ENCODE data around the gene MLF2. TPM values are rescaled to one million over a fixed set of nuclear protein-coding genes. Genes with fewer than 3 reads are reported as not detected.

The MLF2 gene
- total RNA-seq, 1 experiment from 2014 or later = 278 TPM

Other genes starting within 250 kb of the MLF2 start
- 6,702 and 8,157 TPM in 2 replicates for gene GAPDH, start 218.6 kb downstream of the MLF2 start, total RNA-seq (2014; rRNA removed; shearing (Covaris generic))
- gene IFFO1, start 197.1 kb downstream of the MLF2 start, total RNA-seq (2014; rRNA removed; shearing (Covaris generic)) = 5.4 and 13.4 TPM in 2 replicates
- 29.8 and 47.0 TPM in 2 replicates for gene NOP2, start 184.8 kb downstream of the MLF2 start, total RNA-seq (2014; rRNA removed; shearing (Covaris generic))
- gene CHD4, start 145.8 kb downstream of the MLF2 start, total RNA-seq (2014; rRNA removed; shearing (Covaris generic)) = 131 and 207 TPM in 2 replicates
- 0.27 TPM in 1 of 2 replicates, not detected in the other for gene LPAR5, start 117.2 kb downstream of the MLF2 start, total RNA-seq (2014; rRNA removed; shearing (Covaris generic))
- gene ACRBP, start 105.7 kb downstream of the MLF2 start, total RNA-seq (2014; rRNA removed; shearing (Covaris generic)) = not detected in 2 replicates
- gene ING4, start 90.0 kb downstream of the MLF2 start, total RNA-seq (2014; rRNA removed; shearing (Covaris generic)) = 19.3 and 37.8 TPM in 2 replicates
- 18.1 and 25.0 TPM in 2 replicates for gene ZNF384, start 63.8 kb downstream of the MLF2 start, total RNA-seq (2014; rRNA removed; shearing (Covaris generic))
- gene PIANP, start 52.3 kb downstream of the MLF2 start, total RNA-seq (2014; rRNA removed; shearing (Covaris generic)) = 0.12 TPM in 1 of 2 replicates, not detected in the other
- gene COPS7A, start 29.1 kb downstream of the MLF2 start, total RNA-seq (2014; rRNA removed; shearing (Covaris generic)) = 60.2 and 66.0 TPM in 2 replicates
- gene PTMS, start 13.2 kb upstream of the MLF2 start, total RNA-seq (2014; rRNA removed; shearing (Covaris generic)) = 136 and 216 TPM in 2 replicates
- gene LAG3, start 19.4 kb upstream of the MLF2 start, total RNA-seq (2014; rRNA removed; shearing (Covaris generic)) = not detected in 2 replicates
- not detected in 2 replicates for gene CD4, start 36.4 kb upstream of the MLF2 start, total RNA-seq (2014; rRNA removed; shearing (Covaris generic))
- 2.1 TPM in 1 of 2 replicates, not detected in the other for gene GPR162, start 68.7 kb upstream of the MLF2 start, total RNA-seq (2014; rRNA removed; shearing (Covaris generic))
- gene P3H3, start 75.3 kb upstream of the MLF2 start, total RNA-seq (2014; rRNA removed; shearing (Covaris generic)) = 18.8 and 34.4 TPM in 2 replicates
- gene GNB3, start 87.8 kb upstream of the MLF2 start, total RNA-seq (2014; rRNA removed; shearing (Covaris generic)) = 0.57 TPM in 1 of 2 replicates, not detected in the other
- gene CDCA3, start 98.1 kb upstream of the MLF2 start, total RNA-seq (2014; rRNA removed; shearing (Covaris generic)) = 123 and 126 TPM in 2 replicates
- gene USP5, start 99.0 kb upstream of the MLF2 start, total RNA-seq (2014; rRNA removed; shearing (Covaris generic)) = 47.3 and 79.3 TPM in 2 replicates
- 1,942 and 2,129 TPM in 2 replicates for gene TPI1, start 114.4 kb upstream of the MLF2 start, total RNA-seq (2014; rRNA removed; shearing (Covaris generic))
- gene SPSB2, start 120.2 kb upstream of the MLF2 start, total RNA-seq (2014; rRNA removed; shearing (Covaris generic)) = 6.1 and 7.7 TPM in 2 replicates
- 3.6 and 11.0 TPM in 2 replicates for gene LRRC23, start 151.7 kb upstream of the MLF2 start, total RNA-seq (2014; rRNA removed; shearing (Covaris generic))
- 29.1 and 30.0 TPM in 2 replicates for gene ENO2, start 161.4 kb upstream of the MLF2 start, total RNA-seq (2014; rRNA removed; shearing (Covaris generic))
- 3.9 and 25.0 TPM in 2 replicates for gene ATN1, start 174.8 kb upstream of the MLF2 start, total RNA-seq (2014; rRNA removed; shearing (Covaris generic))
- not detected in 2 replicates for gene RNU7-1, start 190.7 kb upstream of the MLF2 start, total RNA-seq (2014; rRNA removed; shearing (Covaris generic))
- 192 and 242 TPM in 2 replicates for gene C12orf57, start 190.9 kb upstream of the MLF2 start, total RNA-seq (2014; rRNA removed; shearing (Covaris generic))
- 0.39 and 0.98 TPM in 2 replicates for gene PTPN6, start 198.2 kb upstream of the MLF2 start, total RNA-seq (2014; rRNA removed; shearing (Covaris generic))
- gene PHB2, start 217.5 kb upstream of the MLF2 start, total RNA-seq (2014; rRNA removed; shearing (Covaris generic)) = 203 and 222 TPM in 2 replicates
- 42.9 and 52.9 TPM in 2 replicates for gene EMG1, start 217.8 kb upstream of the MLF2 start, total RNA-seq (2014; rRNA removed; shearing (Covaris generic))

Measured in M059J (cell line).